ENCODE data around the gene NUDCD3.

GRCh38 chr7:44534087-44534486 is 43.6 kb upstream of the NUDCD3 start:
- TF ChIP-seq CTCF (optimal IDR thresholded peaks at IDR 0.05 in 1 of 3, IDR thresholded peaks at IDR 0.05 in 1 of 3, conservative IDR thresholded peaks at IDR 0.05 in 1 of 3; ENCODE audit: extremely low read depth in 1 of 3, insufficient read depth in 2 of 3, low read length in 3 of 3) (no peak), EZH2 (IDR thresholded peaks at IDR 0.05; ENCODE audit: low read length) (no peak)
